HG02943 (cell line): ENCODE data around the gene ELMO2.
"Not testable (repeated sequence)": the region's sequence is repeated elsewhere in the genome, so short reads cannot be mapped to it uniquely, and the experiment has no call there.

ENCODE experiments used
- ATAC-seq: cut with Tn5 transposase; IDR thresholded peaks from one replicate; pipeline ENCODE4 v1.9.1; 2021; ENCODE audit warnings: mild to moderate bottlenecking, low read depth, moderate library complexity; ENCODE audit not compliant: unreplicated experiment

ELMO2 gene

GRCh38 chr20:46407671-46407996 lies 1.2 kb upstream of the ELMO2 start:
- ATAC-seq, result no peak

GRCh38 chr20:46406986-46407670 lies 713 bp upstream of the ELMO2 start:
- ATAC-seq, result peak; percentile 25

GRCh38 chr20:46402331-46402811 lies 4.0 kb downstream of the ELMO2 start:
- ATAC-seq, result no peak

DNA sequence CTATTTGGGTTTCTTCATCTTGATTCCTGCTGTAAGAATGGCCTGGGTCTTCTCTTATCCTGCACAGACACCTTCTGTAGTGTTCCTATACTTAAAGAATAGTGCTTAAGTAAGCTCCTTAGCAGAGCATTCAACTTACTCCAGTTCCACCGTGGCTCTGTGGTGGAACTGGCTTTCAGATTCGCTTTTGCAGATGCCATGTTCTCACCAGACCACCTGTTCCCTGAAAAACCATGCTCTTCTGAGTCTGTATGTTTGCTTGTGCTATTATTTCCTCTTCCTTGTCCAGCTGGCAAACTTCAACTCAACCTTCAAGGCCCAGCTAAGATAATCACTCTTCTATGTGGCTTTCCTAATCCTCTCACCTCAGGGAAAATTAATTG lies 4.9 kb downstream of the ELMO2 start:
- ATAC-seq, result no peak

DNA sequence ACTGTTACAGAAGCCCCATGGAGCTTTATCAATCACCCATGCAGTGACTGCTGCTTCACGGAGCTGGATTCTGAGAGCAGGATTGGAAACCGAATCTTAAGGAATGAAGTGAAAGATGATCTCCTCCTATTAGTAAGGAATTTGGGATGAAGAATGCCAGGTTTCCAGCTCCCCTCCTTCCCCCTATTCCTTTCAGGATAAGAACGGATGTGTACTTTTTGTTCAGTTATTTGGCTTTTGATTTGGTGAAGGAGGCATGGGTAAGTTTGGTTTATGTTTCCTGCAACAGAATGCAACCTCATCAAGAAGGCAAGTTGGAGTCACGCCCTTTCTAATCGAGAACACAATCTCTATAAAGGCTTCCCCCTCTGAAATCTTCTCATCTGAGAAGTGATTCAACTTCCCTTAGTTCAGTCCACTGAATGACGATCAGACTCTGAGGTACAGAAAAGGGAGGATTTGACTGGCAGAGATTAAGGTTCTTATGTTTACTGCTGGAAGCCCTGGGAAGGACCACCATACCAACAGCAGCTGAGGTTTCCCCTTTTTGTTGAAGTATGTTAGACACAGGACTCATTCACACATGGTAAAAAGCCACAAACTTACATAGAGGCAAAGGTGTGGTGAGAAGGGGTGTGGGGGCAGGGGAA lies 5.5 kb downstream of the ELMO2 start:
- ATAC-seq, result no peak

GRCh38 chr20:46400253-46400652 lies 6.2 kb downstream of the ELMO2 start:
- ATAC-seq, result no peak

- no peak for ATAC-seq
Observed at GRCh38 chr20:46399401-46399800, 7.0 kb downstream of the ELMO2 start.

DNA sequence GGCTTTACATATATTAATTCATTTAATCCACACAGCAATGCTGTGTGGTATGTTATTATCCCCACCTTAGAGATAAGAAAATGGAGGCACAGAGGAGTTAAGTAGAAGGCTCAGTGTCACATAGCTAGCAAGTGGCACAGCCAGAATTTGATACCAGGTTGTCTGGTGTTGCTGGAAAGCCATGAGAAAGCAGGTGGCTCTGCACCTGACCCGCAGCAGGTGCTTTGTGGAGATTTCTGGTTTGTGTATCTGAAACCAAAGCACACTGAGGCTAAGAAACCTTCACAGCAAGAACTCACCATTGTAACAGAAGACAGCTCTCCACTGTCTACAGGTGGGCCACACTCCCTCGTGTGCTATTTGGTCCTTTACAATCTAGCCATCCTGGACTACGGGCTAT lies 7.5 kb downstream of the ELMO2 start:
- no peak for ATAC-seq

GRCh38 chr20:46396052-46396740 lies 10.2 kb downstream of the ELMO2 start:
- no peak for ATAC-seq

GRCh38 chr20:46394872-46395760 lies 11.3 kb downstream of the ELMO2 start:
- no peak for ATAC-seq

DNA sequence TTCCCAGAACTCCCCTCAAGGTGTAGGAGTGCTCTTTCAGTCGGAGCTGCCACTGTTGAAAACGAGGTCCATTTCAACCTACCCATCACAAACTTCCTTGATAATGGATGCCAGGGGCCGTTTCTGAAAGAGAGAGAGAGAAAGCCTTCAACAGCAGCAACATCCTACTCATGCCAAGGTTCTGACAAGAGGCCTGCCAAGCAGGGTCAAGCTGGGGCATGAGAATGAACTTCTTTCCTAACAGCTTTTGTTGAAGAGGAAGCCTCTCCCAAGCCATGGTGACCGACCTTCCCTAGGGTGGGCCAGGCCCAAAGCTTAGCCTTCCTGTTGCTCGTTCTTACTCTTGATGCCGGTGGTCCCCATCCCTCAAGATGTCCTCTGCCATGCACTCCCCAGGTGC lies 12.4 kb downstream of the ELMO2 start:
- no peak for ATAC-seq

DNA sequence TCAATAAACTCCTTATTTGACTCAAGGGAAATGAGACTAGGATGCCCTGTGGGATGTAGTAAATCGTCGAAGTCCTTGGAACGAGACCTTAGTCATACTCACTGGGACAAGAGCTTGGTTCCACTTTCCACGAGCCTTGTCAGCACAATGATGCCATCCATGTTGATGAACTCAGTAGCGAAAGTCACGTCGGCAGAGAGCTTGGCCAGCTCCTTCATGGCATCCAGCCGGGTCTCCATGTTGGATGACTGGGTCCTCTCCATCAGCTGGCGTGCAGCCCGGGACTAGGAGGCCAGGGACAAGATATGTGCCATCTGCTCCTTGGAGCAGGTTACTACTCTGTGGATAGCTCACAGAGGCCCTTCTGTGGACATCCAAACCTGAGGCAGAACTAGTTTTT lies 17.5 kb downstream of the ELMO2 start:
- ATAC-seq, result no peak

GRCh38 chr20:46388201-46388836 lies 18.1 kb downstream of the ELMO2 start:
- ATAC-seq, result no peak

DNA sequence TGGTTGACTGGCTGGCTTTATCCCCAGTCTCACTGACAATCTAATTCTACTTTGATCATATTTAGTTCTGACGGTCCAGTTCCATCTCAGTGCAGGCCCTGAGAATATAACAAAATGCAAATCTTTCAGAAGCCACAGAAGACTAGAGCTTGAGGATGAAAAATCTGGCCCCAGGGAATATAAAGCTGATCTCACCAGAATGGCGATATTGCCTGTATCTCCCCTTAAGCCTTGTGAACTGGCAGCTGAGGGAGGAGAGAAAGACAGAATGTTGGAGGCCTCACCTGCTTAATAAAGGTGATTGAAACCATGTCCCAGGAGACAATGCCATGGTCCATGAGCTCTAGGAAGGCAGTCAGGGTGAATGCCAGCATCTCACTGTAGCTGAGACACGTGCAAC lies 19.4 kb downstream of the ELMO2 start:
- not testable (repeated sequence) for ATAC-seq

GRCh38 chr20:46378412-46379009 lies 27.9 kb downstream of the ELMO2 start:
- no peak for ATAC-seq

- ATAC-seq, result no peak
Observed at GRCh38 chr20:46377518-46377917, 28.9 kb downstream of the ELMO2 start.

GRCh38 chr20:46376196-46376785 lies 30.1 kb downstream of the ELMO2 start:
- ATAC-seq, result no peak

- no peak for ATAC-seq
Observed at GRCh38 chr20:46375771-46376170, 30.6 kb downstream of the ELMO2 start.

GRCh38 chr20:46374383-46374782 lies 32.0 kb downstream of the ELMO2 start:
- ATAC-seq, result no peak

- no peak for ATAC-seq
Observed at GRCh38 chr20:46371656-46372055, 34.8 kb downstream of the ELMO2 start.
